ENCODE measurements around the gene AK3.

- TF ChIP-seq GATA3 (IDR thresholded peaks at IDR 0.05; ENCODE audit: low read depth, low read length) (no peak), GATA2 (IDR thresholded peaks at IDR 0.05; ENCODE audit: low read depth, low read length) (no peak)
Measured at GRCh38 chr9:4740388-4740637, 689 bp downstream of the AK3 start.

Data from SH-SY5Y (cell line).